GM20431 (cell line): ENCODE results near the gene KTN1.

Experiments used
- in situ Hi-C: fragments of 300-500 bp; cut with MseI, MboI; formaldehyde crosslinking; loops from one replicate; pipeline ENCODE4 v1.15.0; 2020; ENCODE audit warnings: low sequenced_read_pairs; ENCODE audit not compliant: unreplicated experiment

Gene KTN1

DNA sequence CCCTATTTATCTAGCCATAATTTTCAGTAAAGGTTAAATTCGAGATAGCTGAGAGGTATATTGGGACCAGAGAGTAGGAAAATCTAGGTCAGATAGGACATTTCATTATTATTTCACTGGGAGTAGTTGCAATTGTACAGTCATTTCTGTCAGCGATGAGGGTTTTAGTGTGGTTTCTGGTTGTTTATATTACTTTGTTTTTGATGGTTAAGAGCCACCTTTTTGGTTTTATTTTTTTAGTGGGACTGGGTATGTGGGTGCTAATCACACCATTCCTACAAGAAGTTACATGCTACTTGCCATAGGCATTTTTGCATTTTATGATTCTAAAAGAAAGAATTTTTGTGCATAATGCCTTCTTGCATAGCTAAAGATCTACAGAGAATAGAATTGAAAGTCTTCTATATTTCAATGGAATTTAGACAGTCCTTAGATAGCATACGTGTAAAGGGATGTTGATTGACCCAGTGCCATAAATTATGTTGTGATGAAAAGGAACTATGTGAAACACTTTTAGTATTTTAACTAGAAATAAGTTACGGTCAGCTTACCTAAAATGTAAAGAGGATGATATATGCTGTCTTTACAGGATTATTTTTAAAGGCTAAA, 85.2 kb downstream of the KTN1 start:
- in situ Hi-C loops: no loop called here

DNA sequence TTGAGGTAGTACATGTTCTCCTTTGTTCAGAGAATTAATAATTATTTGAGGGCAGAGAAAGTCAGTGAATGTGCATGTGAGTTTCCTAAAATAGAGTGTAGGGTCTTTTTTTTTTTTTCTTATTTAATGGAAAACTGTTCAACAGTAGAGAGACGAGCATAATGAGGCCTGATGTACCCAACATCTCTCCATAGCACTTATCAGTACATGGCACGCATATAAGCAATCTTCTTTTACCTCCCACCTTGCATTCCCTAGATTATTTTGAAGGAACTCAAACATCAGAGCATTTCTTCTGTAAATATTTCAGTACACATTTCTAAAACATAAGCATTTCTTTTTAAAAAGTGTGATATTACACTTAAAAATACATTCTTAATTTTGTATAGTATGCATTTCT, 87.8 kb downstream of the KTN1 start:
- in situ Hi-C loops: no loop called here

DNA sequence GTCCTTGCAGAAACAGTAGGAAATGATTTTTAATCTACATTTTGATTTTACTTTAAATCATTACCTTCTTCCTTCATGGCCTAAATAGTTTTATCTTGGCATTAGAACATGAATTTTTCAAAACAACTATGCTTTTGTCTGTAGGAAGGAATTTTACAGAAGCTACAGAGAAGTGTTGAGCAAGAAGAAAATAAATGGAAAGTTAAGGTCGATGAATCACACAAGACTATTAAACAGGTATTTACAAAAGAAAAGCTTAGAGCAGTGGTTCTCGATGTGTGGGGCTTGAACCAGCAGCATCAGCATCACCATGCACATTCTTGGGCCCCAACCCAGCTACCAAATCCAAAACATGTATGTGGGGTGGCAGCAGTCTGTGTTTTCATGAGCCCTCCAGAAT, 91.6 kb downstream of the KTN1 start:
- in situ Hi-C loops: no loop called here

DNA sequence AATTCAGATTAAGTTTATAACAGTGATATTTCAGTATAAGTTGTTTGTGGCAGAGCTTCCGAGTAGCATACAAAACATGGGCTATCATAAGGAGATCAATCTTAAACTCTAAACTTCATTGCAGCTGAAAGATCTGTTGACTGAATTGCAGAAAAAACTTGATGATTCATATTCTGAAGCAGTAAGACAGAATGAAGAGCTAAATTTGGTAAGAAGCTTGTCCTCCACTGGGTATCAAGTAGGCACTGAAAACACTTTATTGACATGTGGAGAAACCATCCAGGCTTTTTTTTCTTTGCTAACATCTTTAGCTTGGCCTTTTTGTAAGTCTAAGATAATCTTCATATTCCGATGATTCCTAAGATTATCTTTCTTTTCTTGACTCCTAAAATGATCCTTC, 93.0 kb downstream of the KTN1 start:
- in situ Hi-C loops: no loop called here

DNA sequence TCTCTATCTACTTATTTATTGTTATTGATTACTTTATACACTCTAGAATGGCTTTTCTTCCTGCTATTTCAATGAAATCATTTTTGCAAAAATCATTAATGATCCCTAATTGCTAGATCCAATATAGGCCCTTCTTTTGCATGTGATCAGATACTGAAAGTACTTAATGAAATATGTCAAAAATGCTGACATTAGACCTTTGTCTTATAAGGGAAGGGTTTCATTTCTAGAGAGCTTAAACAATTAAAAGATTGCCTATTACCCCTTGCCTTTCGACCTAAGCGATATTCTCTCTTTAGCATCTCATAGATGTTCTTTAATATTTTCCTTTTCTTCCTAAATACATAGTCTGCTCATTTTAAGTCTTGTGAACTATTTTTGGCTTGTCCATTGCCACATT, 101.1 kb downstream of the KTN1 start:
- in situ Hi-C loops: no loop called here

DNA sequence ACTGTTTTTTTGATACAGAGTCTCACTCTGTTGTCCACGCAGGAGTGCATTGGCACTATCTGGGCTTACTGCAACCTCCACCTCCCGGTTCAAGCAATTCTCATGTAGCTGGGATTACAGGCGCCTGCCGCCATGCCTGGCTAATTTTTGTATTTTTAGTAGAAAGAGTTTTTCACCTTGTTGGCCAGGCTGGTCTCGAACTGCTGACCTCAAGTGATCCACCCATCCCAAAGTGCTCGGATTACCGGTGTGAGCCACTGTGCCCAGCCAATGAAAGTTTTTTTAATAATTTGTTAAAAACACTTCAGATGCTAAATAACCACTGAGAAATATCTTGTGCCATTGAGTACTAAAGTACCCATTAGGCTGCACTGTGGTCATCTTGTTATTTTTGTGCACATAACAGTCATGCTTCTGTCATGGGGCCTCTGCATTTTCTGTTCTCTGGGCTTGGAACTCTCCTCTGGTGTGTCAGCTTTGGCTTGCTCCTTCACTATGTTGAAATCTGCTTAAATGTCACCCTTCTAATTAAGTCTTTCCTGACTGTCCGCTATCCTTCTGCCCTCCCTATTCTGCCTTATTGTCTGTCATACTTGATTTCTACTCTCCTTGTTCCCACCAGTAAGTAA, 105.1 kb downstream of the KTN1 start:
- in situ Hi-C loops: no loop called here

DNA sequence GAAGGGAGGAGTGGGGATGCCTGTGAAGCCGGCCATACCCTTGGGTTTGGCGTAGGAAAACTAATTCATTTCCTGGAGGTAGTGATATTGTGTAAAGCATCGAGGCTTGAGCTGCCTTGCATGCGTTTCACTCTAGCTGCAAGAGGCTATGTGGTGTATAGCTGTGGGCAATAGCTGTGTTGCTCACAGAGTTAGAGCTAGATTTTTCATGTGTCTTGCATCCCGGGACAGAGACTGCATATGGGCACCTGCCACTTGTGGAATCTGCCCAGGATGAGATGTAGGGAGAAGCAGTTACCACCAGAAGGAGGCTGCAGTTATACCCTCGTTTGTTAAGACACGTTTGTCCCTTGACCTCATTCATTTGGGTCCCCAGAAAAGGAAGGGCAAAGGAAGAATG, 106.7 kb downstream of the KTN1 start:
- in situ Hi-C loops: no loop called here

DNA sequence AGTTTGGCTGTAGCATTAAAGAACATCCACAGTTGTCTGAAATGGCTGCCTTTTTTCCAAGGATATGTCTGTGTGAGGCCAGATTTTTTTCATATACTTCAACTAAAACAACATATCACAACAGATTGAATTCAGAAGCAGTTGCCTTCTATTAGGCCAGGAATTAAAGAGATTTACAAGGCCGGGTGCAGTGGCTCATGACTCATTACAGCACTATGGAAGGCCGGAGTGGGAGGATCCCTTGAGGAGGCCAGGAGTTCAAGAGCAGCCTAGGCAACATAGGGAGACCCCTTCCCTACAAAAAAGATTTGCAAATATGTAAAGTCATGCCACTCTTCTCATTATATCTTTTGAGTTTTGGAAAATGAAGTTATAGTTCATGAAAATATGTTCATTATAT, 108.6 kb downstream of the KTN1 start:
- in situ Hi-C loops: no loop called here

DNA sequence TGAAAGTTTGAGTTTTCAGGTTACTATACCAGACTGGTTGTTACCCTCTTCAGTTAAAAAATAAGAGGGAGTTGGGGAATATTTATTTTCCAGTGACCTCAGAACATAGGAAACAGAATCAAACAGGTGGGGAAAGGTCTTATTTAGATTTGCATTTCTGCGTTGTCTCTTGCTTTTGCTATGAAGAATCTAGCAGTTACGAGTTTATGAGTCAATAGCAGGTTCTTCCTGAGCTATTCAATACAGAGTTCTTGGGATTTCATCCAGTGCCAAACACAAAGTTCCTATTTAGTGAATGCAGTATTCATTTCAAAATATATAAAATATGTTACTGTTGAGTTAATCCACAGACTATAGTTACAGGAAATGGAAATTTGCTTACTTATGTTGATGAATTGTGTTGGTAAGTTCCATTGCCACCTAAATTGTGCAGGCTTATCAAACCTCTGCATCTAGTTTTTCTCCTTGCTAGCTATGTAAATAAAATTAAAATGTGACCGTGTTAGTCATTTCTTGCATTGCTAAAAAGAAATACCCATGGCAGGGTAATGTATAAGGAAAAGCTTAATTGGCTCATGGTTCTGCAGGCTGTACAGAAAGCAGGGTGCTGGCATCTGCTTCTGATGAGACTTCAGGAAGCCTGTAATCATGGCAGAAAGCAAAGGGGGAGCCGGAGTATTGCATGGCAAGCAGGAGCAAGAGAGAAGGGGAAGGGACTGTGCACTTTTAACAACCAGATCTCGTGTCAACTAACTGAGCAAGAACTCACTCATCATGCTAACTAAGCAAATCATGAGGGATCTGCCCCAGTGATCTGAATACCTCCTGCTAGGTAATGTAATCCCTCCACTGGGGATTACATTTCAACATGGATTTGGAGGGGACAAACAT, 110.2 kb downstream of the KTN1 start:
- in situ Hi-C loops: no loop called here

DNA sequence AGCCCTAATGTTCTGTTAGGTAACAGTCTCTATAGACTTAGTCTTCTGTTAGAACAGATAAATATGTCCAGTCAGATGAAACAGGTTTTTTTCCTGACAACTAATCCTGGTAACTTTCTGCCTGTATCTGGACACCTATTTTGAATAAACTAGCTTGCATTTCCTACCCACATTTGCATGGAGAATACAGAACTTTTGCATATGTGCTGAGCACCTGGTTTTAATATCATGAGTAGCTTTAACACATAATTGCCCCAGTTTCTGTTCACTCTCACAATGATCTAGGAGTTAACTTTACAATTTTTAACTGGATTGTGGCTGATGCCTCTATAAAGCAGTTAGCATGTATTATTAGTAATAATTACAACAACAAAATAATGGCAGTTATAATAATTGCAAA, 111.7 kb downstream of the KTN1 start:
- in situ Hi-C loops: no loop called here

DNA sequence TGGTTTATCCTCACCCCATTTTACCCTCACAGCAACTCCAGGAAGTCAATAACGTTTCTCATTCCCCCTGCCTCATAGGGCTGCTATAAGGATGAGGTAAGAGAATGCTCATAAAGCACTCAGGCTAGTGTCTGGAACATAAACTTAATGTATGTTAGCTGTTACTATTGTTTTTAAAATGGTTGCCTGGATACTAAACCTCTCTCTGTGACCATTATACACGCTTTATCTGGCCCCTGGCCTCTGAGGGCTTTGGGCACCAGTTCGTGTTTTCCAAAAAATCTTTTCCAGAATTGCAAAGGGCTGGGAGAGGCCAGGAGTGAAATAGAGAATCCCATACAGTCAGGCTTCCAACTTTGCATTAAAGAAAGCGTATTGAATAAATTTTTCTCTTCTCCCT, 113.9 kb downstream of the KTN1 start:
- in situ Hi-C loops: no loop called here

DNA sequence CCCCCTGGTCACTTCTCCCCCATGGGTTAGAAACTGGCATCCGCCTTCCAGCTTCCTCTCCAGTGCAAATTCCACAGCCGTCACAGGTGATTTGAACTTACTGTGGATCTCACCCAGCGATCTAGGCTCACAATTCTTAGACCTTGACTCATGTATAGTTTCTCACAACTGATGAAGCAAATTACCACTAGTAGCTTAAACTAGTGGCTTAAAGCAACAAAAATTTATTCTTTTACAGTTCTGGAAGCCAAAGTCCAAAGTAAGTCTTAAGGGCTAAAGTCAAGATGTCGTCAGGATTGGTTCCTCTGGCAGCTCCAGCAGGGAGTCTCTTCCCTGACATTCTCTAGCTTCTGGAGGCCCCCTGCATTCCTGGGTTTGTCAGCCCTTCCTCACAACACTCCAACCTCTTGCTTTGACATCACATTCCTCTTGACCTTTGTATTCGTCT, 117.4 kb downstream of the KTN1 start:
- in situ Hi-C loops: no loop called here

DNA sequence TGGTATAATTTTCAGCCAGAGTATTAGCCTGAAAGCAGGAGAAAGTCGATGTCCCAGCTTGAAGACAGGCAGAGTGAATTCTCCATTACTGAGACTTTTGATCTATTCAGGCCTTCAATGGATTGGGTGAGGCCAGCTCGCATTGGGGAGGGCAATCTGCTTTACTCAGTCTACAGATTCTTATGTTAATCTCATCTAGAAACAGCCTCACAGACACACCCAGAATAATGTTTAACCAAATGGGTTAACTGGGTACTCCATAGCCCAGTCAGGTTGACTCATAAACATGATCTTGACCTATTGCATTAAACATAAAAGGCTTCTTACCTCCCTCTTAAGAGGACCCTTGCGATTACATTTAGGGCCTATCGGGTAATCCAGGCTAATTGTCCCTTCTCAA, 118.0 kb downstream of the KTN1 start:
- in situ Hi-C loops: no loop called here

DNA sequence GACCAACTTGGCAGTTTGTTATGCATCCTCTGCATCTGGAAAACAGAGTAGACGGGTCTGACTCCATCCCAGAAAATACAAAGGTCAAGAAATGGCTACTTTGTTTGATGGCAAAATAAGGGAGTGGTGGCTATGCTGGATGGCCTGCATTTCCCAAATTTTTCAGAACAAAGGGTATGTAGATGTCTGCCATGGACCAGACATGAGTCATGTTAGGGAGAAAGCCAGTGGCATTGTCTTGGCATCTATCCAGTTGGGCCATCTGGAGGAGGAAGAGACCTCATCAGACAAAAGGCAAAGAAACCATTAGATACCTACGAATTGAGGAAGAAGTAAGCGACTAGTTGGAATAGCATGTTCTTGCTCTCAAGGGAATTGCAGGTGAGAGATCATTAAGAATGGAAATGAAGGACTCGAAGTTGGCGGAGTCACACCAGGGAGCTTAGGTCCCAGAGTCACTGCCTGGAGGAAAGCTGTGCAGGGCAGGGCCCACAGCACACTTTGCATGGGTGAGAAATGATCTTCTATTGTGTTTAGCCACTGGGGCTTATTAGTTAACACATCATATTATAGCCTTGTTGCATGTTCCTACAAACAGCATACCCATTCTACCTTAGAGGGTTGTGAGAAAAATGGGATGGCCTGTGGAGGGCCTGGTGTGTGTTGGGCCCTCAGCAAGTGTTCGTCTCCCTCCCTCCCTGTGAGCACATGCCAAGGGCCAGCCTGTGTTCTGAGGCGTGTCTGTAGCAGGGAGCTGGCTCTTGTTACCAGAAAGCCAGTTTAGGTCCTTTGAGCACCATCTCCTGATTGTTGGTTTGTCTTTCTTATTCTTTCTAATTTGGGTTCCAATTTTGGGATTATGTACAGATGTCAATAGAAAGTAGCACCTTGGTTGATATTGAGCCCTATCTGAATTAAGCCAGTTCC, 119.4 kb downstream of the KTN1 start:
- in situ Hi-C loops: no loop called here

DNA sequence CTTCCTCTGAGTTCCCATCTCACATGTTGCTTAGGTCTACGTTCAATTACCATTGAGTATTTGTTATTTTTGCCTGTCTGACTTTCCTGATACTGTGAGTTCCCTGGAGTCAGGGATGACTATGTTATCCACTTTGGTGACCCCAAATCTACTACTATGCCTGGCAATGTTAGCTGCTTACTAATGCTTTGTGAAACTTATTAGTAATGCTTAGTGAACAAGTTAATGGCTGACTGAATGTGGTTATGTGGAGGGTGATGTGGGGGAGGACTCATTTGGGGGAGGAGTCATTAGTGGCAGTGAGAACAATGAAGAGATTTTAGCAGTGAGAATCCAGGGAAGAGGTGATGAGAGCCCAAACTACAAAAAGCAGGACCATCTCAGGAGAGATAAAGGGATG, 121.6 kb downstream of the KTN1 start:
- in situ Hi-C loops: no loop called here

DNA sequence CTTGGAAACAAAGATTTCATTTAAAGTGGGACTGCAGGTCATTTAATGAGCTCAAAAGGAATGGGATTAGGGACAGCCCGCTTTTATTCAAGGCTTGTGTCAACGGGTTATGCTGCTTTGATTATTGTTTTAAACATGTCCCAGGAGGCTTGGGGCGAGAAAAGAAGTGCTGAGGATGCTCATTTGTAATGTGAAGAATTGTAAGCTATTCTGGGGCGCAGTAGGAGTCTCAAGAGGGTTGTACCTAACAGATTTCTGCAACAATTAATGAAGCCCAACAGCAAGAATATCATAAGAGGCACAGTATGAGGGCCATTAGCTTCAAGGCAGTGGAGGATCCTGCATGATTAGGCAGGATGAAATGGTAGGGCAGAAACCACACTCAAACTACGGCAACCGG, 122.5 kb downstream of the KTN1 start:
- in situ Hi-C loops: no loop called here

DNA sequence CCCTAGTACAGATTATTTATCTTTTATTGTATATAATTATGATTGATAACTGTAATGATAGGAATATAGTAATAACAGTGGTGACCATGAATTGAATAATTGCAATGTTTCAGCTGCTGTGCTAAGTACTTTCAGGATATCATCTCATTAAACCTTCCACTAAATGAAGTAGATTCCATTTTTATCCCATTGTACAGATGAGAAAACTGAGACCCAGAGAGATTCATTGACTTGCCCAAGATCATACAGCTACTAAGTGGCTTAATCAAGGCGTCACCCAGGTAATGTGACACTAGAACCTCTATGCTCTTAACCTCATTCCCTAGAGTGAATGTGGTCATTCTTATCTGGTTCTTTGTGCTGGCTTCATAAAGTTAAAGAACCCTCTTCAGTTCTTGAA, 124.6 kb downstream of the KTN1 start:
- in situ Hi-C loops: no loop called here

DNA sequence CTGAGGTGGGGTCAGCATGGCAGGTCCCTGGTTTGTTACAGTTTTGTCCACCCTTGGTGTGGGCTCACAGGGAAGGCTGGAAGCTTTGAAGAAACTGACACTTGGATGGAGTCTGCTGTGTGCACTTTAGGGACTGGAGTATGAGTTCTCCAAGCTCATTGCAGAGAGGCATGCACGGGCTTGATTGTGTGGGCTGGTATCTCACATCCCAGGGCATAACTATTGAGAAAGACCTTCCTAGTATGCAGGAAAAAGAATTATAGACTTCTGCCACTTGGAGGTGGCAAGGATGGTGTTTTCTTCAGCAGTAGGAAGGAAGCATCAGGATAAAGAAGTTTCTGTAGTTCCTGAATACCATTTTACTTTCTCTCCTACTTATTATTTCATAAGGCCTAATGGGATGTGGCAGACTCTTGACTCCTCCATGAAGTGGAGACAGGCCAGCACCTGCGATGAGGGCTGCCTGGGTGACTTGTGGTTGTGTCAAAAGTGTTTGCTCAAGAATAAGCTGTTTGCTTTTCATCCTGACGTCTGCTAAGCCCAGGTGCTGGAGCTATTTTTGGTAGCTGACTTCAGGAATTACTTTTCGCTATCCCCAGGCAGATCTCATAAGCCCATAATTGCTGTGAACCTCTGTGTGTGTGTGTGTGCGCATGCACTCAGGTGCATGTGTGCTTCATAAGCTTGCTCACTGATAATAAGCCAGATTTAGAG, 125.8 kb downstream of the KTN1 start:
- in situ Hi-C loops: no loop called here

DNA sequence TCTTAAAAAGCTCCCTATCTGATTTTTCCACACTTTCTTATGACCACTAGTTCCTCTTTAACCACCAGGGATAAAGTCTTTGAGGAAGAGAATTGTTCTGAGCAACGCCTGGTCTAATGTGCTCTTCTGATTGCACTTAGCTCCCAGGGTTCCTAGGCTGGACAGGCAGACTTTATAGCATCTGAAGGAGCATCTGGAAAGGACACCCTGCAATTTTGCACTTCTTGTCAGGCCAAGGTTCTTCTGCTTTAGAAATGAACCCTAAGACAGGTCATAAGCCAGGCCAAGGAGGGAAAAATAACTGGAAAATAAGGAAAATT, 126.3 kb downstream of the KTN1 start:
- in situ Hi-C loops: no loop called here

DNA sequence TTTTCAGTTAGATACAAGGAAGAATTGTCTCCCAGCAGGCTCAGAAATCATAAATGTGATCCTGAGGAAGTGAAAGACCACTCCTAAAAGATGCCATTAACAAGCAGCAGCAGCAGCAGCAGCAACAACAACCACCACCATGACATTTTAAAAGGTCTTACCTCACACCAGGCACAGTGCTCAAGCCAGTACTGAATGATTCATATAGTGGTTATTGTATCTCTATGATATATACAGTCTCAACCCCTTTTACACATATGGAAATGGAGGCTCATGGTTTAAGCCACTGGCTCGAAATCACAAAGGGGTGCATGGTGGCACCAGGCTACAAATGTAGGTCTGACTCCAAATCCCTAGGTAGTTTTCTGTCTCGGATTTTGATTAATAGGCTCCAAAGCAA, 126.9 kb downstream of the KTN1 start:
- in situ Hi-C loops: no loop called here
